Upper lobe of right lung (tissue), 1 donor: ENCODE data around the gene RERE. TPM values are rescaled to one million over a fixed set of nuclear protein-coding genes. Genes with fewer than 3 reads are reported as not detected.
A peak's percentile ranks its signal among the peaks of the same experiment; 100 is the strongest.

Experiments used
- ATAC-seq: fragments of 200-7000 bp; cut with Tn5 transposase; one replicate; pipeline ENCODE4 v1.9.1; 2020; ENCODE audit warnings: mild to moderate bottlenecking, moderate library complexity
- DNase-seq: peaks from one replicate; pipeline ENCODE4 v3.0.0-alpha.2; 2020
- H3K27ac ChIP-seq: fragments of 200-600 bp; one replicate; pipeline ENCODE4 v1.8.0; 2022
- H3K27me3 ChIP-seq: fragments of 200-600 bp; one replicate; pipeline ENCODE4 v1.8.0; 2022; ENCODE audit warnings: mild to moderate bottlenecking
- H3K36me3 ChIP-seq: fragments of 200-600 bp; one replicate; pipeline ENCODE4 v1.8.0; 2022
- H3K4me1 ChIP-seq: fragments of 200-600 bp; one replicate; pipeline ENCODE4 v1.8.0; 2022
- H3K4me3 ChIP-seq: fragments of 200-600 bp; one replicate; pipeline ENCODE4 v1.8.0; 2022; ENCODE audit warnings: mild to moderate bottlenecking
- H3K9me3 ChIP-seq: fragments of 200-600 bp; one replicate; pipeline ENCODE4 v1.8.0; 2022
- intact Hi-C: fragments of 100-400 bp; cut with DNase I; formaldehyde crosslinking; loops from one replicate; pipeline ENCODE4 v1.11.0; 2022
- total RNA-seq: library from RNA; stranded (reverse); fragmentation: NEBNext Ultra II Directional; extraction: Animal tissue kit (Norgen Biotek cat#: 25700); gene quantifications from one replicate; pipeline ENCODE4 v1.2.1, GENCODE V29; 2021
- TF ChIP-seq, protein P1 (sequence below): fragments of 200-600 bp; IDR thresholded peaks from one replicate; pipeline ENCODE4 v1.8.0; 2022; ENCODE audit warnings: antibody characterized with exemption
- donor health status: DM: no; HTN: yes; CAD: no; lungs with severe emphysema.

The RERE gene
- total RNA-seq, 1 donor from 2014 or later = 99.6 TPM

DNA sequence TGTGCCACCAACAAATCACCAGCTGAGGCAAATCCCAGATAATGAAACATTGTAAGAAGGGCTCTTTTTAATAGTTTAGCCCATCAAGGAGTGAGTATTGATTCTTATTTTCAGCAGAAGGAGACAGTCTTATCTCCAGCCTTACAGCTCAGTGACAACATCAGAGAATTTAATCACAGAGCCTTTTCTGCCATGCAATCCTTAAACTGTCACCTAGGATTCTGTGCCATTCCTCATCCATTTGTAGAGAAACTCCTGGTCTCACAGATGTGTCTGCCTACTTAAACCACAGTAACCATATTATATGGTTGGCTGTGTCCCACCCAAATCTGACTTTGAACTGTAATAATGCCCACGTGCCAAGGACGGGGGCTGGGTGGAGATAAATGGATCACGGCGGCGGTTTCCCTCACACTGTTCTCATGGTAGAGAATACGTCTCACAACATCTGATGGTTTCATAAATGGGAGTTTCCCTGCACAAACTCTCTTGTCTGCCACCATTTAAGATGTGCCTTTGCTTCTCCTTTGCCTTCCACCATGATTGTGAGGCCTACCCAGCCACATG, 217.7 kb downstream of the RERE start:
- no peaks in the 10 kb centered on the region for H3K9me3 ChIP-seq
- ATAC-seq = no peak
- H3K36me3 ChIP-seq = no peaks in the 10 kb centered on the region
- TF ChIP-seq, protein P1, sequence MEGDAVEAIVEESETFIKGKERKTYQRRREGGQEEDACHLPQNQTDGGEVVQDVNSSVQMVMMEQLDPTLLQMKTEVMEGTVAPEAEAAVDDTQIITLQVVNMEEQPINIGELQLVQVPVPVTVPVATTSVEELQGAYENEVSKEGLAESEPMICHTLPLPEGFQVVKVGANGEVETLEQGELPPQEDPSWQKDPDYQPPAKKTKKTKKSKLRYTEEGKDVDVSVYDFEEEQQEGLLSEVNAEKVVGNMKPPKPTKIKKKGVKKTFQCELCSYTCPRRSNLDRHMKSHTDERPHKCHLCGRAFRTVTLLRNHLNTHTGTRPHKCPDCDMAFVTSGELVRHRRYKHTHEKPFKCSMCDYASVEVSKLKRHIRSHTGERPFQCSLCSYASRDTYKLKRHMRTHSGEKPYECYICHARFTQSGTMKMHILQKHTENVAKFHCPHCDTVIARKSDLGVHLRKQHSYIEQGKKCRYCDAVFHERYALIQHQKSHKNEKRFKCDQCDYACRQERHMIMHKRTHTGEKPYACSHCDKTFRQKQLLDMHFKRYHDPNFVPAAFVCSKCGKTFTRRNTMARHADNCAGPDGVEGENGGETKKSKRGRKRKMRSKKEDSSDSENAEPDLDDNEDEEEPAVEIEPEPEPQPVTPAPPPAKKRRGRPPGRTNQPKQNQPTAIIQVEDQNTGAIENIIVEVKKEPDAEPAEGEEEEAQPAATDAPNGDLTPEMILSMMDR = no peak
- H3K27ac ChIP-seq = peak overlapping the region; percentile 48
- no peaks in the 10 kb centered on the region for H3K27me3 ChIP-seq
- intact Hi-C loops = no loop called here
- no peak overlapping the region for H3K4me3 ChIP-seq
- DNase-seq = no peak
- H3K4me1 ChIP-seq = peaks cover 28% of the 10 kb centered on the region

DNA sequence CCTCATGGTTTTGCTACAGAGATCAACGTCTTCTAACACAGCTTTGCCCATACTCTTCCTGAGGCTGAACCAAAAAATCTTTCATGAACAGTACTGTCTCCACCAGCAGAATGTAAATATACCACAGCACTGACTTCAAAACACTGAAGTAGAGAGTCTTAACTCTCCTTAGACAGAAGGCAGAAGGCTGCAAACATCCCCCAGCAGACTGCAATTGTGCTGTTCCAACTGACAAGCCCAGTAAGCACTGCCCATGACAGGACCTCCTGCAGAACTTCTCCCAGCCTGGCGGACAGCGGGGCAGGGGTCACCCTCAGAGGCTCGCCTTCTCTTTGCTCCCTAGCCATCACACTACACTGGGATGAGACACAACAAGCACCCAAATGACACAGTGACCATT, 218.7 kb downstream of the RERE start:
- no peaks in the 10 kb centered on the region for H3K36me3 ChIP-seq
- no peaks in the 10 kb centered on the region for H3K27me3 ChIP-seq
- H3K27ac ChIP-seq = no peak overlapping the region
- H3K4me3 ChIP-seq = no peak overlapping the region
- intact Hi-C loops = no loop called here
- ATAC-seq = peak; percentile 35
- no peaks in the 10 kb centered on the region for H3K9me3 ChIP-seq
- DNase-seq = no peak
- TF ChIP-seq, protein P1 = no peak
- H3K4me1 ChIP-seq = peaks cover 28% of the 10 kb centered on the region

DNA sequence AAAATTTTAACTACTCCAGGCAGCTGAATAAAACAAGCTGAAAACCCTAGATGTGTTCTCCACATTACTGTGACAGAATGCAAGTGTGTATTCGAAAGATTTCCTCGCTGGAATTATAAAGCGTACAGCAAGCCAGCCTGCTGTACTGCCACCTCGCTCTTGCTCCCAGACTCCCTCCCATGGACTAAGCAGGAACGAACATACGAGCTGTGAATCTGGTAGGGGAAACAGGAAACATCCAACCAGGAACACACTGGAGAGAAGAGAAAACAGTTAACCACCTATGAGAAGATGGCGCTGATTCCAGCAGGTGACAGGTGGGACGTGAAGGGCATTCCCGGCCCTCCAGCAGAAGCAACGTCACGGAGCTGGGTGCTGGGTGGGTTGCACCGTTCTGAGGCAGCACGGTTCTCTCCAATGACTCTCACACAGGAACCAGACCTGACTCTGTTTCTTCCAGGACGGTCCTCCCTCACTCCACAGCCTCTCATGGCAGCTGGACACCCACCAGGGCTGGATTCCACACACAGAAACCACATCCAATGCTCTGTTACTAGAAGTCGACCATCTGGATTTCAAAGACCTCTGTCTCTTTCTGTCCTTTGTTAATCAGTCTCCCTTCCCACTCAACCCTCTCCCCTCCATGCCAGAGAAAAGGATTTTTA, 219.2 kb downstream of the RERE start:
- intact Hi-C loops = no loop called here
- H3K4me3 ChIP-seq = no peak overlapping the region
- DNase-seq = no peak
- H3K27ac ChIP-seq = peak overlapping the region; percentile 53
- H3K27me3 ChIP-seq = no peaks in the 10 kb centered on the region
- TF ChIP-seq, protein P1 = peak; percentile 53
- ATAC-seq = peak; percentile 83
- no peaks in the 10 kb centered on the region for H3K9me3 ChIP-seq
- H3K4me1 ChIP-seq = peaks cover 28% of the 10 kb centered on the region
- H3K36me3 ChIP-seq = no peaks in the 10 kb centered on the region

DNA sequence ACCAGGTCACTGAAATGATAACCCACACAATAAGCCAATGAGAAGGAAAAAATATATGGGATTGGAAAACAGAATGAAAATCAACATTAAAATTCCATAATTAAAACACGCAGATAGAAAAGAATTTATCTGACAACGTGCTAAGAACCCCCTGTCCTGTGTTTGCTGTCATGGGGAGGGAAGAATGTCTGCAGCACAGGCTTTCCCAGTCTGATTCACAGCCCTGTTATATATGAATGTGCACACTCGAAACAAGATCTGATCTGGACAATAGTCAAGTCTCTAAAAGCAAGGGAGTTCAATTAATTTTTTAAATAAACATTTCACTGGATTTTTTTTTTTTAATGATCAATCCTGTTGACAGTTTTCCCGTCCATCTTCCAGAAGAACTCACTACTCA, 220.0 kb downstream of the RERE start:
- DNase-seq (no peak), ATAC-seq (no peak)
- Histone ChIP-seq H3K4me1 (peaks cover 25% of the 10 kb centered on the region), H3K9me3 (no peaks in the 10 kb centered on the region), H3K27ac (no peak overlapping the region), H3K36me3 (no peaks in the 10 kb centered on the region), H3K27me3 (no peaks in the 10 kb centered on the region), H3K4me3 (no peak overlapping the region)
- TF ChIP-seq, protein P1 = no peak
- intact Hi-C loops = no loop called here

DNA sequence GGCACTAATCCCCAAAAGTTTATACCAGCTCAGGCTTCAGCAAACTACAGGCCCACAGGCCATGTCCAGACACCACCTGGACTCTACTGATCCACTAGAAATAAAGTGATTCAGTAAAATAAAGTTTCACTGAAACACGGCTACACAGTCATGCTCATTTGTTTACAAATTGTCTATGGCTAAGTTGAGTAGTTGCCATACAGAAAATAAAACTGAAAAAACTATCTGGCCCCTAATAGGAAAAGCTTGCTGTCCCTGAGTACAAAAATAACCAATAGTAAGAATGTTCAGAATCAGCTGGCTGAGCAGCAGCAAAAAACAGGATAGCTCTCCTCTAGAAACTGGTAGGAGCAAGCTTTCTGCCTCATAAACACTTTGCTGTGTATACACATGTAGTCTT, 221.5 kb downstream of the RERE start:
- DNase-seq (no peak), ATAC-seq (no peak)
- Histone ChIP-seq H3K36me3 (no peaks in the 10 kb centered on the region), H3K27ac (no peak overlapping the region), H3K27me3 (no peaks in the 10 kb centered on the region), H3K4me1 (peaks cover 25% of the 10 kb centered on the region), H3K9me3 (no peaks in the 10 kb centered on the region), H3K4me3 (no peak overlapping the region)
- intact Hi-C loops = no loop called here
- TF ChIP-seq, protein P1 = no peak
